CD4-positive, CD25-positive, alpha-beta regulatory T cell (primary cell): ENCODE measurements around the gene SYVN1. TPM values are rescaled to one million over a fixed set of nuclear protein-coding genes. Genes with fewer than 3 reads are reported as not detected.

Experiments used
- ATAC-seq, 2 donors: fragments of 150-1000 bp; cut with Tn5 transposase; one replicate each; pipeline ENCODE4 v1.10.0; 2021; ENCODE audit warnings: low read depth in 2 of 2, moderate number of reproducible peaks in 2 of 2, moderate library complexity in 1 of 2
- DNase-seq, 3 donors: peaks; one replicate each; pipeline versions ENCODE4 v3.0.0 to v3.0.0-alpha.2; 2012 to 2022; ENCODE audit warnings: mixed read lengths in 1 of 3
- H3K27ac ChIP-seq: one replicate; pipeline ENCODE4 v1.7.0; 2013; ENCODE audit warnings: mild to moderate bottlenecking, low read length; ENCODE audit not compliant: insufficient read depth, poor library complexity, severe bottlenecking
- H3K27me3 ChIP-seq: one replicate; pipeline ENCODE4 v1.7.0; 2013; ENCODE audit warnings: low read length; ENCODE audit not compliant: control insufficient read depth, insufficient read depth
- H3K36me3 ChIP-seq: one replicate; pipeline ENCODE4 v1.7.0; 2013; ENCODE audit warnings: mild to moderate bottlenecking, low read length, moderate library complexity; ENCODE audit not compliant: control insufficient read depth, insufficient read depth
- H3K4me1 ChIP-seq: 2 replicates; pipeline ENCODE4 v1.7.0; 2013; ENCODE audit warnings: mild to moderate bottlenecking, low read length; ENCODE audit not compliant: insufficient read depth, control insufficient read depth, poor library complexity, severe bottlenecking
- H3K4me3 ChIP-seq: one replicate; pipeline ENCODE4 v1.7.0; 2013; ENCODE audit warnings: low read depth, mild to moderate bottlenecking, low read length, moderate library complexity
- H3K9me3 ChIP-seq, 2 experiments: 1 replicate in 1 of 2; 2 replicates in 1 of 2; pipeline ENCODE4 v1.7.0; 2013; ENCODE audit warnings: low read length in 2 of 2, mild to moderate bottlenecking in 1 of 2, moderate library complexity in 1 of 2; ENCODE audit not compliant: control insufficient read depth in 2 of 2
- H3K27ac Mint-ChIP-seq, 3 donors: one replicate each; pipeline ENCODE4 v1.8.0; 2020 to 2022; ENCODE audit warnings: mild to moderate bottlenecking in 3 of 3, mixed read lengths in 3 of 3, moderate library complexity in 2 of 3
- H3K27me3 Mint-ChIP-seq: one replicate; pipeline ENCODE4 v1.8.0; 2022; ENCODE audit warnings: mild to moderate bottlenecking, mixed read lengths
- H3K36me3 Mint-ChIP-seq: one replicate; pipeline ENCODE4 v1.8.0; 2020; ENCODE audit warnings: mixed read lengths
- H3K4me1 Mint-ChIP-seq, 4 donors: one replicate each; pipeline ENCODE4 v1.8.0; 2020 to 2022; ENCODE audit warnings: mixed read lengths in 4 of 4, mild to moderate bottlenecking in 1 of 4
- H3K4me3 Mint-ChIP-seq, 4 donors: one replicate each; pipeline ENCODE4 v1.8.0; 2020 to 2022; ENCODE audit warnings: mild to moderate bottlenecking in 4 of 4, mixed read lengths in 4 of 4, moderate library complexity in 3 of 4
- H3K9me3 Mint-ChIP-seq, 7 donors: one replicate each; pipeline ENCODE4 v1.8.0; 2020 to 2022; ENCODE audit warnings: mixed read lengths in 7 of 7, mild to moderate bottlenecking in 3 of 7, moderate library complexity in 2 of 7
- polyA plus RNA-seq, 4 donors: library from polyadenylated mRNA; unstranded; fragments of 300-500 nt; fragmentation: Illumina TruSeq; gene quantifications; one replicate each; pipeline ENCODE4 v1.2.3, GENCODE V29; 2021
- total RNA-seq: library from RNA; stranded (reverse); gene quantifications from one replicate; pipeline ENCODE4 v1.2.3, GENCODE V29; 2022

The SYVN1 gene
- total and polyA plus RNA-seq, 5 donors from 2014 or later, result 6.2 to 66.3 (median 7.5) TPM

- H3K4me1 ChIP-seq, result peaks cover 16% of the 10 kb centered on the region
- Mint-ChIP-seq H3K27ac (peak overlapping the region; percentile 70 to 99 (median 95)), H3K27me3 (no peaks in the 10 kb centered on the region), H3K4me1 (peaks cover 6 to 26% (median 15%) of the 10 kb centered on the region in 4 donors), H3K9me3 (peaks cover 0 to 2% (median 0%) of the 10 kb centered on the region in 7 donors), H3K36me3 (peaks cover 17% of the 10 kb centered on the region), H3K4me3 (peak overlapping the region; percentile 92 to 95 (median 94))
- peak overlapping the region; percentile 82 for H3K4me3 ChIP-seq
- no peaks in the 10 kb centered on the region for H3K9me3 ChIP-seq
- peak overlapping the region; percentile 96 for H3K27ac ChIP-seq
- H3K36me3 ChIP-seq, result peaks cover 30% of the 10 kb centered on the region
- ATAC-seq, result no peak
- DNase-seq, result no peak
- H3K27me3 ChIP-seq, result no peaks in the 10 kb centered on the region
These were observed 49.5 kb downstream of the SYVN1 start for GRCh38 chr11:65084598-65085375.

DNA sequence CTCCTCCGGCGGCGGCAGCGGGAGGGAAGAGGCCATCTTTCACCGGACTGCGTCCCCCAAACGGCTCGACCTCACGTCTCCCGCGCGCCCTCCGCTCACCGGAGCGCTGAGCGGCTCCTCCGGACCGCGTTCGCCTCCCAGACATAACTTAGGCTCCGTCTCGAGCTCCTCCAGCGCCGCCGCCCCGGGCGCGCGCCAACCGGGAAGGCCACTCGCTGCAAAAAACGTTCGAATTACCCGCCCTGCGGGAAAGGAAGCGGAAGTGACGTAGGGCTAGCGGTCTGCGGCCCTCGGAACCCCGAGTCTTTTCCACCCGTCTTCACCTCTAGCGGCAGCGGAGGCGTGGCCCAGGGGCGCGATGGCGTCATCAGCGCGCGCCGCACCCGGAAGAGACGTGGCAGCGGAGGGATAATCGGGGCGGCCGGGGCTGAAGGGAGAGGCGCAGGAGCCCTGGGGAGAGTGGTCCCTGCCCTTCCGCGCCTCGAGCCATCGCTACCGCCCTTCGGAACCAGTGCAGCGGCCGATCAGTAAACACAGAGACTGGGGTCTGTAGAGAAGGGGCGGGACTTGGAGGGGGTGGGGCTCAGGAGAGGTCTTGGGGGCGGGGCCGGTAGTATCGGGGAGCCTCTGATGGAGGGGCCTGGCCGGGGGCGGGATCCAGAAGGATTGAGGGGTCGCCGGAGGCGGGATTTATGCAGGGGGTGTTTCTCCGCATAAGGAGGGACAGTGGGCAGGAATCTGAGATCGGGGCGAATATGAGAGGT is 50.3 kb downstream of the SYVN1 start, which contains the start of the genes CDCA5 and ZFPL1:
CDCA5 (minus strand) TSS at position 207 of the 764 bp plus-strand sequence; CDS start at position 145, 62 bp downstream.
ZFPL1 (plus strand) TSS at position 389 of the 764 bp plus-strand sequence. CDS start 477 bp downstream, outside the sequence.
- peaks cover 6 to 26% (median 15%) of the 10 kb centered on the region in 4 donors for H3K4me1 Mint-ChIP-seq
- H3K27ac Mint-ChIP-seq, result peak within 1 kb of the TSS; percentile 95 to 99 (median 96)
- H3K27me3 Mint-ChIP-seq, result no peaks in the 10 kb centered on the region
- peaks cover 16% of the 10 kb centered on the region for H3K4me1 ChIP-seq
- H3K4me3 Mint-ChIP-seq, result peak within 1 kb of the TSS; percentile 92 to 95 (median 94)
- peak within 1 kb of the TSS; percentile 82 for H3K4me3 ChIP-seq
- peaks cover 13% of the 10 kb centered on the region for H3K36me3 Mint-ChIP-seq
- no peaks in the 10 kb centered on the region for H3K9me3 ChIP-seq
- peak within 1 kb of the TSS; percentile 96 for H3K27ac ChIP-seq
- H3K27me3 ChIP-seq, result no peaks in the 10 kb centered on the region
- ATAC-seq, result peak; percentile 89 to 91
- peaks cover 0 to 2% (median 0%) of the 10 kb centered on the region in 7 donors for H3K9me3 Mint-ChIP-seq
- peaks cover 29% of the 10 kb centered on the region for H3K36me3 ChIP-seq
- peak; percentile 91 to 97 (median 97) for DNase-seq

- H3K4me1 Mint-ChIP-seq, result peaks cover 6 to 30% (median 17%) of the 10 kb centered on the region in 4 donors
- DNase-seq, result no peak
These were observed 51.0 kb downstream of the SYVN1 start for GRCh38 chr11:65083134-65083833.

DNA sequence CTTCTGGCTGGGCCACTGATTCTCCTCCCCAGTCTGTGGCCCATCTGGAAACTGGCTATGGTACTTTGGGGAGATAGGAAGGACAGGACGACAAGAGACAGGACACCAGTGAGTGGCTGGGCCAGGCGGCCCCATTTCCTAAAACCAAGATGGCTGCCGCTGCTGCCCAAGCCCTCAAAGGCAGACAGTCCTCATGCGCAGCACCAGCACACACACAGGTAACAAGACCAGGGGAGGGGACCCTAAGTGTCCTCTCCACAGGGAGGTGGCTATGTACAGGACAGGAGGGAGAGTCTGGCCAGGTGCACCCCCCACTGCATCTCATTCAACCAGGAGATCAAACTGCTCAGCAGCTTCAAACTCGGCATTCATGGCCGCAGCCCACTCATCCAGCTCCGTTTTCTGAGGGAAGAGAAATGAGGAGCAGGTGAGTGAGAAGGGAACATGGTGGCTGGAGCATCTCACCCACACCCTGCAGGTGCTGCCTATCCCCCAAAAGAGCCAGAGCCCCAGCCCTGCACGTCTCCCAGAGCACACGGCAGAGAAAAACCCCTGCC is 55.5 kb downstream of the SYVN1 start:
- no peaks in the 10 kb centered on the region for H3K36me3 Mint-ChIP-seq
- Histone ChIP-seq H3K4me3 (no peak overlapping the region), H3K36me3 (no peaks in the 10 kb centered on the region), H3K27me3 (no peaks in the 10 kb centered on the region), H3K9me3 (no peaks in the 10 kb centered on the region), H3K4me1 (peaks cover 13% of the 10 kb centered on the region), H3K27ac (peak overlapping the region; percentile 53)
- H3K4me3 Mint-ChIP-seq, result peak overlapping the region in 1 of 4 donors; percentile 2
- peaks cover 0 to 2% (median 0%) of the 10 kb centered on the region in 7 donors for H3K9me3 Mint-ChIP-seq
- DNase-seq, result no peak
- peak overlapping the region in 2 of 3 donors; percentile 86 to 90 for H3K27ac Mint-ChIP-seq
- ATAC-seq, result no peak
- no peaks in the 10 kb centered on the region for H3K27me3 Mint-ChIP-seq
- peaks cover 0 to 16% (median 11%) of the 10 kb centered on the region in 4 donors for H3K4me1 Mint-ChIP-seq

More at GRCh38 chr11:65083134-65083833, 51.0 kb downstream of the SYVN1 start:
- Histone ChIP-seq H3K9me3 (no peaks in the 10 kb centered on the region), H3K27me3 (no peaks in the 10 kb centered on the region), H3K36me3 (peaks cover 22% of the 10 kb centered on the region), H3K27ac (peak overlapping the region; percentile 96), H3K4me3 (peak overlapping the region; percentile 68), H3K4me1 (peaks cover 17% of the 10 kb centered on the region)
- no peak for ATAC-seq
- peak overlapping the region; percentile 92 to 95 (median 94) for H3K4me3 Mint-ChIP-seq
- H3K36me3 Mint-ChIP-seq, result peaks cover 6% of the 10 kb centered on the region
- H3K9me3 Mint-ChIP-seq, result peaks cover 0 to 2% (median 0%) of the 10 kb centered on the region in 7 donors
- no peaks in the 10 kb centered on the region for H3K27me3 Mint-ChIP-seq
- H3K27ac Mint-ChIP-seq, result peak overlapping the region; percentile 95 to 99 (median 96)

GRCh38 chr11:65078151-65078550 is 56.2 kb downstream of the SYVN1 start:
- Mint-ChIP-seq H3K9me3 (no peaks in the 10 kb centered on the region), H3K27me3 (no peaks in the 10 kb centered on the region), H3K4me3 (peak overlapping the region in 1 of 4 donors; percentile 57), H3K27ac (peak overlapping the region in 2 of 3 donors; percentile 86 to 90), H3K4me1 (peaks cover 0 to 13% (median 6%) of the 10 kb centered on the region in 4 donors), H3K36me3 (no peaks in the 10 kb centered on the region)
- peaks cover 6% of the 10 kb centered on the region for H3K4me1 ChIP-seq
- peak; percentile 53 to 84 (median 79) for DNase-seq
- H3K36me3 ChIP-seq, result no peaks in the 10 kb centered on the region
- H3K27me3 ChIP-seq, result no peaks in the 10 kb centered on the region
- H3K9me3 ChIP-seq, result no peaks in the 10 kb centered on the region
- peak overlapping the region; percentile 32 for H3K4me3 ChIP-seq
- peak; percentile 87 to 94 for ATAC-seq
- peak overlapping the region; percentile 53 for H3K27ac ChIP-seq

DNA sequence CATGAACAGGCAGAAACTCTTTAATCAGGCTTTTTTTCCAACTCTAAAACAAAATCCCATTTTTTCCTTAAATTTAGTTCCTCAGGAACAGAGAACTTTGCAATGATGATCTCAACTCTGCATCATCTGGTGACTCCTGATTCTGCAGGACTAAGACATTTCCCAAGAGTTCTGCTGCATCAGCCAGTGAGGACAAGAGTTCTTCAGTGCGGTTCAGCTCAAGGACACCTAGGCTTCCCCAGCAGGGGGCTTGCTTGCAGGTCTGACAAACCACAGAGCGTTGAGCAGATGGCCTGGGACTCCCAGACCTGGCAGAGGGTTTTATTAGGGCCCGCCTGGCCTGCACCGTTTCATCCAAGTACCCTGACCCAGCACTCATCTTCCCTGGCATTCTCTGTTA is 56.9 kb downstream of the SYVN1 start:
- no peak for DNase-seq
- Mint-ChIP-seq H3K4me1 (peaks cover 0 to 9% (median 6%) of the 10 kb centered on the region in 4 donors), H3K27me3 (no peaks in the 10 kb centered on the region), H3K4me3 (no peak overlapping the region), H3K27ac (peak overlapping the region in 1 of 3 donors; percentile 26), H3K9me3 (no peaks in the 10 kb centered on the region), H3K36me3 (no peaks in the 10 kb centered on the region)
- Histone ChIP-seq H3K36me3 (no peaks in the 10 kb centered on the region), H3K27ac (no peak overlapping the region), H3K9me3 (no peaks in the 10 kb centered on the region), H3K27me3 (no peaks in the 10 kb centered on the region), H3K4me1 (peaks cover 5% of the 10 kb centered on the region), H3K4me3 (no peak overlapping the region)
- ATAC-seq, result no peak
